Vagina (tissue), 2 donors: ENCODE data around the gene RUNX3. TPM values are rescaled to one million over a fixed set of nuclear protein-coding genes. Genes with fewer than 3 reads are reported as not detected.

Source experiments
- DNase-seq, 2 donors: peaks; one replicate each; pipeline ENCODE4 v3.0.0-alpha.2; 2017; ENCODE audit errors: extremely low spot score in 2 of 2
- H3K27ac ChIP-seq: fragments of 200-600 bp; sonication (generic); one replicate; pipeline ENCODE4 v1.5.1; 2019
- H3K27me3 ChIP-seq: fragments of 200-600 bp; sonication (generic); one replicate; pipeline ENCODE4 v1.5.1; 2019
- H3K36me3 ChIP-seq, 2 donors: fragments of 200-600 bp; sonication (generic); one replicate each; pipeline ENCODE4 v1.5.1; 2017 to 2019
- H3K4me1 ChIP-seq: fragments of 200-600 bp; sonication (generic); one replicate; pipeline ENCODE4 v1.5.1; 2019
- H3K4me3 ChIP-seq, 2 donors: fragments of 200-600 bp; sonication (generic); 1 replicate in 1 of 2; 2 replicates in 1 of 2; pipeline ENCODE4 v1.5.1; 2016 to 2019
- H3K9me3 ChIP-seq: fragments of 200-600 bp; sonication (generic); one replicate; pipeline ENCODE4 v1.5.1; 2019
- CTCF ChIP-seq, 3 experiments: fragments of 450-650 bp in 2 of 3; fragments of 200-600 bp in 1 of 3; sonication (generic) in 1 of 3; IDR thresholded peaks; one replicate each; pipeline ENCODE4 v1.5.1; 2017 to 2019; ENCODE audit warnings: antibody characterized with exemption in 3 of 3, mild to moderate bottlenecking in 2 of 3, moderate library complexity in 2 of 3
- POLR2A ChIP-seq, 2 donors: fragments of 450-650 bp; IDR thresholded peaks; one replicate each; pipeline ENCODE4 v1.6.1; 2017; ENCODE audit warnings: antibody characterized with exemption in 2 of 2, mild to moderate bottlenecking in 2 of 2, moderate library complexity in 2 of 2
- POLR2AphosphoS5 ChIP-seq, 2 donors: sonication (generic); formaldehyde crosslinking; IDR thresholded peaks; one replicate each; pipeline ENCODE4 v1.9.0; 2017; ENCODE audit warnings: antibody characterized with exemption in 2 of 2, mild to moderate bottlenecking in 2 of 2, low read depth in 1 of 2; ENCODE audit not compliant: insufficient read depth in 1 of 2
- intact Hi-C: fragments of 100-400 bp; cut with DNase I; formaldehyde crosslinking; loops from one replicate; pipeline ENCODE4 v1.15.1; 2023
- total RNA-seq: library from RNA; depleted of rRNA; stranded (reverse); fragments of >200 nt; gene quantifications from one replicate; pipeline ENCODE4 v1.2.3, GENCODE V29; 2016

RUNX3 gene
- total RNA-seq, 1 donor from 2014 or later: 4.2 TPM

- peaks cover 18% of the 10 kb centered on the region for H3K27me3 ChIP-seq
- no peak overlapping the region for H3K4me3 ChIP-seq
- intact Hi-C loops: no loop called here
- H3K27ac ChIP-seq: no peak overlapping the region
- no peak for DNase-seq
- no peaks in the 10 kb centered on the region for H3K36me3 ChIP-seq
- H3K4me1 ChIP-seq: peaks cover 18% of the 10 kb centered on the region
- TF ChIP-seq POLR2AphosphoS5 (IDR thresholded peaks at IDR 0.05; ENCODE audit: insufficient read depth in 1 of 2, low read depth in 1 of 2) (no peak), POLR2A (IDR thresholded peaks at IDR 0.05) (no peak), CTCF (IDR thresholded peaks at IDR 0.05) (no peak)
- H3K9me3 ChIP-seq: no peaks in the 10 kb centered on the region
Observed at GRCh38 chr1:24935615-24936484, 5.8 kb upstream of the RUNX3 start.

- TF ChIP-seq CTCF (IDR thresholded peaks at IDR 0.05): no peak
- TF ChIP-seq POLR2A (IDR thresholded peaks at IDR 0.05): no peak
- TF ChIP-seq POLR2AphosphoS5 (IDR thresholded peaks at IDR 0.05; ENCODE audit: insufficient read depth in 1 of 2, low read depth in 1 of 2): no peak
- H3K4me1 ChIP-seq: peaks cover 25% of the 10 kb centered on the region
- no peaks in the 10 kb centered on the region for H3K36me3 ChIP-seq
- intact Hi-C loops: no loop called here
- H3K27me3 ChIP-seq: peaks cover 19% of the 10 kb centered on the region
- H3K9me3 ChIP-seq: no peaks in the 10 kb centered on the region
- DNase-seq: no peak
- H3K4me3 ChIP-seq: no peak overlapping the region
- H3K27ac ChIP-seq: no peak overlapping the region
Observed at GRCh38 chr1:24935196-24935526, 5.1 kb upstream of the RUNX3 start.

- Histone ChIP-seq H3K27ac (no peak overlapping the region), H3K27me3 (peaks cover 19% of the 10 kb centered on the region), H3K4me3 (no peak overlapping the region), H3K9me3 (no peaks in the 10 kb centered on the region), H3K36me3 (no peaks in the 10 kb centered on the region), H3K4me1 (peaks cover 25% of the 10 kb centered on the region)
- DNase-seq: no peak
- intact Hi-C loops: no loop called here
- no peak for TF ChIP-seq POLR2A (IDR thresholded peaks at IDR 0.05)
- no peak for TF ChIP-seq POLR2AphosphoS5 (IDR thresholded peaks at IDR 0.05; ENCODE audit: insufficient read depth in 1 of 2, low read depth in 1 of 2)
- no peak for TF ChIP-seq CTCF (IDR thresholded peaks at IDR 0.05)
Observed at GRCh38 chr1:24934310-24935195, 4.5 kb upstream of the RUNX3 start.

- Histone ChIP-seq H3K27ac (no peak overlapping the region), H3K36me3 (no peaks in the 10 kb centered on the region), H3K27me3 (peaks cover 29% of the 10 kb centered on the region), H3K4me1 (peaks cover 30% of the 10 kb centered on the region), H3K9me3 (no peaks in the 10 kb centered on the region), H3K4me3 (no peak overlapping the region)
- intact Hi-C loops: no loop called here
- DNase-seq: no peak
- no peak for TF ChIP-seq CTCF (IDR thresholded peaks at IDR 0.05)
- TF ChIP-seq POLR2AphosphoS5 (IDR thresholded peaks at IDR 0.05; ENCODE audit: insufficient read depth in 1 of 2, low read depth in 1 of 2): no peak
- no peak for TF ChIP-seq POLR2A (IDR thresholded peaks at IDR 0.05)
Observed at GRCh38 chr1:24933468-24933867, 3.4 kb upstream of the RUNX3 start.
